Mucosa of descending colon (tissue), 3 donors: ENCODE measurements around the gene BPI. TPM values are rescaled to one million over a fixed set of nuclear protein-coding genes. Genes with fewer than 3 reads are reported as not detected.

Source experiments
- ATAC-seq: fragments of 200-7000 bp; cut with Tn5 transposase; one replicate; pipeline ENCODE4 v1.9.1; 2020; ENCODE audit warnings: mild to moderate bottlenecking, moderate library complexity
- DNase-seq, 3 donors: peaks; one replicate each; pipeline ENCODE4 v3.0.0-alpha.2; 2020
- H3K36me3 ChIP-seq: fragments of 200-600 bp; one replicate; pipeline ENCODE4 v1.8.0; 2021; ENCODE audit warnings: low read depth, mild to moderate bottlenecking
- H3K4me1 ChIP-seq: fragments of 200-600 bp; one replicate; pipeline ENCODE4 v1.8.0; 2021; ENCODE audit warnings: low read depth, mild to moderate bottlenecking
- H3K4me3 ChIP-seq: fragments of 200-600 bp; one replicate; pipeline ENCODE4 v1.8.0; 2021; ENCODE audit warnings: mild to moderate bottlenecking
- H3K9me3 ChIP-seq: fragments of 200-600 bp; one replicate; pipeline ENCODE4 v1.8.0; 2021; ENCODE audit warnings: mild to moderate bottlenecking
- CTCF ChIP-seq: fragments of 200-600 bp; IDR thresholded peaks from one replicate; pipeline ENCODE4 v1.8.0; 2022; ENCODE audit warnings: antibody characterized with exemption, mild to moderate bottlenecking
- intact Hi-C, 2 donors: fragments of 100-400 bp; cut with DNase I in 1 of 2; cut with micrococcal nuclease in 1 of 2; formaldehyde crosslinking; loops; one replicate each; pipeline versions ENCODE4 v1.11.0 to v1.11.1; 2022; cut with DNase I, micrococcal nuclease
- total RNA-seq, 3 donors: library from RNA; stranded (reverse); fragmentation: NEBNext Ultra II Directional in 2 of 3; extraction: Animal tissue kit (Norgen Biotek cat#: 25700) in 2 of 3; gene quantifications; one replicate each; pipeline versions ENCODE4 v1.2.1 to v1.2.4, GENCODE V29; 2021 to 2023
- donor health status: DM: no; HTN: no; CAD: no; lungs with moderate emphysema.
- donor health status: DM: no; HTN: no; CAD: no.
- donor health status: DM: no; HTN: yes; CAD: no.

Gene BPI
- total RNA-seq, 3 donors from 2014 or later, result 0.19 TPM; not detected in 2

- TF ChIP-seq CTCF, result no peak
- Histone ChIP-seq H3K4me1 (no peaks in the 10 kb centered on the region), H3K9me3 (no peaks in the 10 kb centered on the region), H3K36me3 (no peaks in the 10 kb centered on the region), H3K4me3 (no peak overlapping the region)
- ATAC-seq (no peak), DNase-seq (no peak)
- intact Hi-C loops, result no loop called here
These were observed 44.0 kb upstream of the BPI start for GRCh38 chr20:38260025-38260377.

GRCh38 chr20:38260378-38261053 lies 43.4 kb upstream of the BPI start, which contains the start of gene KIAA1755:
TSS of gene KIAA1755 (minus strand) at chr20:38260735. CDS start at chr20:38260500, 235 bp downstream.
- H3K4me1 ChIP-seq, result no peaks in the 10 kb centered on the region
- DNase-seq, result no peak
- no peak for TF ChIP-seq CTCF
- no peaks in the 10 kb centered on the region for H3K36me3 ChIP-seq
- H3K4me3 ChIP-seq, result no peak within 1 kb of the TSS
- H3K9me3 ChIP-seq, result no peaks in the 10 kb centered on the region
- intact Hi-C loops, result no loop called here
- ATAC-seq, result no peak

- H3K36me3 ChIP-seq, result no peaks in the 10 kb centered on the region
- DNase-seq, result no peak
- TF ChIP-seq CTCF, result no peak
- intact Hi-C loops, result no loop called here
- no peaks in the 10 kb centered on the region for H3K9me3 ChIP-seq
- no peak for ATAC-seq
- no peaks in the 10 kb centered on the region for H3K4me1 ChIP-seq
- H3K4me3 ChIP-seq, result no peak overlapping the region
These were observed 42.9 kb upstream of the BPI start for GRCh38 chr20:38261054-38261390.

- H3K36me3 ChIP-seq, result no peaks in the 10 kb centered on the region
- DNase-seq, result no peak
- H3K4me1 ChIP-seq, result no peaks in the 10 kb centered on the region
- no peaks in the 10 kb centered on the region for H3K9me3 ChIP-seq
- no peak for TF ChIP-seq CTCF
- H3K4me3 ChIP-seq, result no peak overlapping the region
- intact Hi-C loops, result no loop called here
- no peak for ATAC-seq
These were observed 41.0 kb upstream of the BPI start for GRCh38 chr20:38262931-38263330.

GRCh38 chr20:38266426-38266825 lies 37.5 kb upstream of the BPI start:
- H3K4me1 ChIP-seq, result no peaks in the 10 kb centered on the region
- ATAC-seq (no peak), DNase-seq (no peak)
- no peaks in the 10 kb centered on the region for H3K36me3 ChIP-seq
- TF ChIP-seq CTCF, result no peak
- H3K9me3 ChIP-seq, result no peaks in the 10 kb centered on the region
- H3K4me3 ChIP-seq, result no peak overlapping the region
- intact Hi-C loops, result no loop called here

- TF ChIP-seq CTCF, result no peak
- ATAC-seq, result no peak
- intact Hi-C loops, result no loop called here
- H3K4me1 ChIP-seq, result no peaks in the 10 kb centered on the region
- H3K4me3 ChIP-seq, result no peak overlapping the region
- no peaks in the 10 kb centered on the region for H3K9me3 ChIP-seq
- no peaks in the 10 kb centered on the region for H3K36me3 ChIP-seq
- DNase-seq, result no peak
These were observed 36.7 kb upstream of the BPI start for GRCh38 chr20:38267296-38267695.
